ENCODE results near the gene ATRNL1.

Gene ATRNL1

DNA sequence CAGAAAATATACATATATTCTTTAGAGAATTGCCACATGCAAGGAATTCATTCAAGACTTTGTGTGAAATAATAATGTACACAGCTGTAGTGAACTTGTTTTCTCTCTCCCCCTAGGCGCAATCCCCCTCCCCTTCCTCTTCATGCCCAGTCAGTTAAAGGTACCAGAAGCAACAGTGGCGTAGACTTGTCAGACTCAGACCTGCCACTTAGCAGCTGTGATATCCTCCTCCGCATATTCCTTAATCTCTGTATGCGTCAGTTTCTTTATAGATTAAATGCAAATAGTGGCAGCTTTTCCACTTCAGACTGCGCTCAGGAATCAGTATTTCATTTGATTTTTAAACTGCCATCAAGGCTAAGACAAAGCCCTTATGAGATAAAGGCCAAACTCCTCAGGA is 815.9 kb downstream of the ATRNL1 start:
- no peak for DNase-seq (ENCODE audit: low spot score)

DNA sequence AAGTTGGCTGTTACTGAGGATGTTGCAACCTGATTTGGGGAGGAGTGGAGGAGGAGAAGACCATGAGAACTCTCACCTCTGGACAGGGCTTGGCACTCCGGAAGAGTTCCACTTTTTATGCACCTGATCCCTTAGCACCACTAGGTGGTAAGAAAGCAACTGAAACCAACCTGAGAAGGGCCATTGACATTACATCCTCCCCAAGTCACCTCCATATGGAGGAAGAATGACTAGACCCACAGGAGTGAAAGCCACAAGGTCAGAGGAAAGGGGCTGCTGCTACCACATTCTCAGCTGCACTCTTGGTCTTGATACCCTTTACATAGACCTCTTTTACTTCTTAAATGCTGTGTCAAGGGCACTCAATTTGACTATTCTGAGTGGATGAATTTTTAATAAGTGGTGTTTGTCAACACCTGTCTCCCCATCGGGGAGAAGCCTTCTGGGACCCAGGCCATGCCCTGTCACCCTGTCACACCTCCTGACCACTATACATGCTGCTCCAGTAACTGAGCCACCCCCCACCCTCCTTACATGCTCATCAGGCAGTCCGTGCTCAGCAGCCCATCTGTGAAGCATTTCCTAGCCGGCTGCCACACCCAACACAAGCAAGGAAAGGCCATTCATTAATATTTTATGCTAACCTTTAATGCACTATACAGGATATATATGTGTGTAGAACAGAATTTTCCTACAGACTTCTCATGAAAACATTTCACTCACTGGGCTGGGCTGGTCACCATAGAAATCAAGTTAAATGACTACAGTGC is 817.0 kb downstream of the ATRNL1 start:
- no peak for DNase-seq (ENCODE audit: low spot score)

DNA sequence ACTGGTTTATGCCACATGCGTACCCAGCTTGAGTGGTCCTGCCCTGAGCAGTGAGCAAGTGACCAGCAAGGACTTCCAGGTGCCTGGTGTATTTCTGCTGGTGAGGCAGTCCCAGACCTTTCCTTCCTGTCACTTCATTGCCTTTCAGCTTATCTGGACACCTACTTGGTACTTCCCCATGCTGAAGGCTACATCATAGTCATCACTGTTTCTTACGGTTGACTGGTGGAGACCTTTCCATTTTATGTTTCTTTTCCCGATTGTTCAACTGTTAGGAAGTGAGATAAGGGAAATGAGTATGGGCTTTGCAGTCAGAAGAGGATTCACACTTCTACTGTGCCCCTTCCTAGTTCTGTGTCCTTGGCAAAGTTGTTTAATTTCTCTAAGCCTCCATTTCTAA is 821.3 kb downstream of the ATRNL1 start:
- DNase-seq (ENCODE audit: low spot score) = no peak

DNA sequence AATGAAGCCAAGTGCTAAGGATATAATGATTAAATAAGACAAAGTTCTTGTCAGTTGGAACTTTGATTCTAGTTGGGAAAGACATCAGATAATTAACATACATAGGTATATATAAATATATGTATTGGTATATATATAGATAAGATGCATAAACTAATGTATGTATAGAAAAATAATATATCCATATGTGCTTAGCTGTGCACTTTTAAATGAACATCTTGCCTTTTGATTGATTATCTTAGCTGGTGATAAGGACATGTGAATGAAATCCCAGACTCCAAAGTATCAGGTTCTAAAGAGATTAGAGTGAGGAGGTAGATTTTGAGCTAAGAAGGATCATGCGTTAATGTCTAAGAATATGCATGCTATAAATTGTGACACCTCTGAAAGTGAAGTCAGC is 822.3 kb downstream of the ATRNL1 start:
- DNase-seq (ENCODE audit: low spot score) = no peak

DNA sequence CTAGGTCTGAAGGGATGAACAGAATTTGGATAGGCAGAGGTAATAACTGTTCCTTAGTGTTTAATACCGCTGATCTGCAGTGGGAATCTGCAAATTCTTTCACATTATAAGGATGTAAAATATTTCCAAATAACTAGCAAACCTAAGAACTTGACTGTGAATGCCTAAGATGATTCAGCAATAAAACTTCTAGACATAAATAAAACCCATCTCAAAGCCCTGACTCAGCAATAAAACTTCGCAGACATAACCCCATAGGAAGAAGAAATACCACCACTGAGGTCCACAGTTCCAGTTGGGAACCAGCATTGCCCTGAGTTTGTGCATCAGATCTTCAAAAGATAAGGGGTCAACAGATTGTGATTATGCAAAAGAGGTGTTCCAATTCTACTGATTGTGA is 825.6 kb downstream of the ATRNL1 start:
- peak; percentile 22 for DNase-seq (ENCODE audit: low spot score)

DNA sequence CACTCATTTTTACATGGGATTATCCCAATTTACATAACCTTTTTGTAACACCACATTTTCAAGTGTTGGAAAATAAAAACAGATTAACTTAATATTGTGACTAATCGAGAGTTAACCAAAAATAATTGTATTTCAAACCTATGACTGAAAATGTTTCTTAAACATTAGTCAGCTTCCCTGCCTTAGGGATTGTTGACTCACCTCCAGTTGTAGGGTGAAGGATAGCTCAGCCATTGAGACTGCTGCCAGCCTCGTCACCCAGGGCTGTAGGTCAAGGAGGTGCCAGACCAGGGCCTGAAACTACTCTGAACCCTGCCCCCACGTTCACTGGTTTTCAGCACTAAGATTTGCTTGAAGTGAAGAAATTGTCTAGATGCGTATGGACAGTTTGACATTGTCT is 828.6 kb downstream of the ATRNL1 start:
- DNase-seq (ENCODE audit: low spot score) = no peak

DNA sequence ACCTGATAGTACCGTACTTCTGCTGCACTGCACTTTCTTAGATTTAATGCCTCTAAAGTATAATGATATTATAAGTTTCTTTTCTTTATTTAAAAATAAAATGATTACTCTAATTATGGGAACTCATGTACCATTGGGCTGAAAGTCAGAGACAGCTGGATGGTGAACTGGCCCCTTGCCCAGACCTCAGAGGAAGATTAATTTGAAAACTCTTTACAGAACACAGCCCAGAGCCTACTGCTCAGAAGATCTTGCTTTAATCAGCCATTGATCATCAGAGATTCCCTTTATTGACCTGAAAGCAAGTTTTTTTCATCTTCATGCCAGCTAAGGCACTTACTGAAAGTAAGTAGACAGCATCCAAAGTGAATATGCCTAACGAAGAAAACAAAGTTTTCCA is 838.1 kb downstream of the ATRNL1 start:
- no peak for DNase-seq (ENCODE audit: low spot score)

DNA sequence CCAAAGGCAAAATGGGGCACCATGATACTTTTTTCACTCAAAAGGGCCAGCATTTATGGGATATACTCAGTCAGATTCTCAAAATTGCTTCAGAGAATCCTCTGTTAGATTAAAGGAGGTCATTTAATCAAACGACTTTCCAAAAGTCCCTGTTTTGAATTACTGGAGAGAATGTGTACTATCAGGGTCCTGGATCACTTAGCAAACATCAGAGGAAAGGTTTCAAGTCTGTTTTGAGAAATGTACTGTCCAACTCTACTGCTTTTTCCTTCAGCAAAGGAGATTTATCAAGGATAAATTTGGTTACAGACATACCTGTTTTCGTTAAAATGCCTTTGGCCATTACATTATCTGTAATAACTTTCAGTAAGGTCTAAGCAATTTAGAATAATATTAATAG is 838.9 kb downstream of the ATRNL1 start:
- no peak for DNase-seq (ENCODE audit: low spot score)

DNA sequence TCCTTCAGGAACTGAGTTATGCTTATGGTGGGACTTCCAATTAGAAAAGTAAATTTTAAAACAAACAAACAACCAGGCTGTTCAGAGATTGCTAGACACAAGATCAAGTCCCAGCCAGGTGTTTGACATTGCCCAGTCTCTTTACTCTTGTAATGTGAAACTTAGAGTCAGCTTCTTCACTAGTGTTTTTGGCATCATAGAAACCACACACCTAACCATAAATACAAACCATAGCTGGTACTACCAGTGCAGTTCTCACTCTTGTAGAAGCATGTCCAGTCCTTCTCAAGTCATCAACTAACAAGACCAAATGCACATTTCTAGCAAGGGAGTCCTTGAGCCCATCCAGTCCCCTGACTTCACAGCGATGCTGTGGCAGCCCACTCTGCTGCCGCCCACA is 839.9 kb downstream of the ATRNL1 start:
- DNase-seq (ENCODE audit: low spot score) = no peak

DNA sequence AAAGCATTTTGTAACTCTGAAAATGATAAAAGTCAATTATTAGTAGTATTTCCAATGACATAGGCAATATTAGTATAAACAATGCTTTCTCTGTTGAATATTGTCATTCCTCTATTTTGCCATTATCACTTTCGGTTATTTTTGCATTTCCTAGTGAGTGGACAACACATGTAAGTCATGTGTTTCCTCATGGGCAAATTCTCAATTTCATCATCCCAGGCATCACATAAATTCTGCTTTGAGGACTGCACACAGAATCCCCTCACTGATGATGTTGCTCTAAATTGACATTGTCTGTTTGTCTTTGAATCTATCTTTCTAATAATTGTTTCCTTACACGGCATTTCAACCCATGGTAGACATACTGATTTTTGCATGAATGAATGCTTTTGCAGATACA is 842.6 kb downstream of the ATRNL1 start:
- no peak for DNase-seq (ENCODE audit: low spot score)

DNA sequence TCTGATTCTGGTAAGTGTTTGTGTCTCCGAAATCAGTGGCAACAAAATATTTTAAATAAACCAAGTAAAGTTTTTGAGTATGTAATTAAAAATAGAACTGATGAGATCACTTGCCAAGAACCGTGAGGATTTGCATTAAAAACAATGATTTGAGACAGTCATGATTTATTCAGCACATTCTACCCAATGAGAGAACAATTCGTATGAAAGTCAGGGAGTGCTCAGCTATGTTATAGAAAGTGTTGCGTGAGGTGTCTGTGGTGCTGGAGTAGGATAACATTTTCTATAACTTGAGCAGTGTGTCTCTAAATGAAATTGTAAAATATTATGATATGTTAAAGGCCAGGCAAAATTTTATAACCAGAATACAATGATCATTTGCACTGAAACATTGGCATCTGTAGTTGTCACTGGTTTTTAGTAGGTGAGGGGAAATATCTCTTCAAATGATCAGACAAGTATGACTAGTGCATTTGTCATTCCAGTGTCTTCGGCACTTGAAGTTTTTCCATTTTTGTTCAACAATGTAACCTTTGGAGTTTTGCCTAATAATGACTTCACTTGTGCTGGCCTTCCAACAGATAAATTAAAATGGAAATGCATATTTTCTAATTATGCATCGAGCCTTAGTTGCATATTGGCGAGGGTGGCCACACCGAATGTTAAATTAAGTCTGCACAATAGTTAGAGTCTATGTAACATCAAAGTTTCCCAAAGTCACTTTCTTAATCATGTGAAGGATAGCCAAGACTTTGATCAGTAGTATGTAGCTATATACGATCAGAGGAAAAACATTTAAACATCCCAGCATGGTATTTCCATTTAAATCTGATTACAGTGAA is 844.0 kb downstream of the ATRNL1 start:
- peak; percentile 54 for DNase-seq (ENCODE audit: low spot score)

DNA sequence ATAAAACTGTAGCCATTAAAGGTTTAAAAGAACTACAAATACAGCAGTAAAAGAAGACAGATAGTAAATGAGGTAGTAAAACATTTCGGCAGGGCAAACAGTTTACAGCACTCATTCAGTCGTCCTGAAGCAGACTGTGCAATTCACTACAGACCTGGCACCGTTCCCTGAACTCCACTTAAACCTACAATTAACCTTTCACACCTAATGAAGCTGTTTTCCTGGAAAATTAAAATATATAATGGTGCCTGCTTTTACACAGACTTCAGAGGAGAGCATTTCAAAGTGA is 844.5 kb downstream of the ATRNL1 start:
- no peak for DNase-seq (ENCODE audit: low spot score)

DNA sequence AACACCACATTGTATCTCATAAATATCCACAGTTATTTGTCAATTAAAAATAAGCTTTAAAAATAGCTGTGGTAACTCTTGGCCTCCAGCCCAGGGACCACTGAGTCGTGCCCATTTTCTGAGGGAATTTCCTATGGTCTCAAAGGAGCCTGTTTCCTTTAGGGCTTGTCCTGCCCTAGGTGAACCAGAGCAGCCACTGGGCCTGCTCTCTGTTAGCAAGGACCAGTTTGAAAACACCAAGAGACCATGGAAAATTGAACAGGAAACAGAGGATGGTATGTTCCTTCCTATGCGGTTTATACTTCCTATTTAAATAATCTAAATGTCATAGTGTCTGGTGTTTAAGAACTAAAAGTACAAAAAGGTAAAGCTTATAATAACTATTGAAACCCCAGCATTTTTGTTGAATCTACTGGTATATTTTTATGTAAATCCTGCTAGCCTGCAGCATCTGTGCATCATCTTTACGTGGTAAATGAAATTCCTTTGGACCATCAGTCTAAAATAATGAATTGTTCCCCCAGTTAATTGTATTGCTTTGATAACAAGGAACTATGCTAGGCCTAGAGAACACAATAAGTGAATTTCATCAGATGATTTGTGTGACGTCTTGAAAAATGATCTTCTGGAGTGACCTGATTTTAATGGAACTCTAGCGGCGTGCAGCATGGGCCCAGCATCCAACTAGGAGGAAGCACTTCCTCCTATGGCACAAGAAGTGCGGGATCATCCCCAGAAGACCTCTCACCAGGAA is 846.1 kb downstream of the ATRNL1 start:
- no peak for DNase-seq (ENCODE audit: low spot score)

DNA sequence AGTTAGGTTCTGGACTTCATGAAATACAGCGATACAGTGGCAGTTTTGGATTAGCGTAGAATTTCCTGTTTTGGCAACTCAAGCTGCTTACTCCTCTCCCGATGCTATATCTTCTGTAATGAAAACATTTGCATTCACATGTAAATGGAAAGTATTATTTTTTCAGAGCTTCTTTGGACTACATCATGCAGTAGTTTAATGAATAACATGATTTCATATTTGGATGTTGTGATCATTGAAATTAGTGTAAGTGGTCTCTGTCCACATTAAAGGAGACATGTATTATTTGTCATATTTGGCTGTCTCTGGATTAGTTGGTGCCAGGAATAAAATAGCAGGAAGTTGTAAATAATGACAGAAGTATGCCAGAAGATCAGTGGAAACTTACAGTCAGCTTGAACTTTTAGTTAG is 848.2 kb downstream of the ATRNL1 start:
- no peak for DNase-seq (ENCODE audit: low spot score)

DNA sequence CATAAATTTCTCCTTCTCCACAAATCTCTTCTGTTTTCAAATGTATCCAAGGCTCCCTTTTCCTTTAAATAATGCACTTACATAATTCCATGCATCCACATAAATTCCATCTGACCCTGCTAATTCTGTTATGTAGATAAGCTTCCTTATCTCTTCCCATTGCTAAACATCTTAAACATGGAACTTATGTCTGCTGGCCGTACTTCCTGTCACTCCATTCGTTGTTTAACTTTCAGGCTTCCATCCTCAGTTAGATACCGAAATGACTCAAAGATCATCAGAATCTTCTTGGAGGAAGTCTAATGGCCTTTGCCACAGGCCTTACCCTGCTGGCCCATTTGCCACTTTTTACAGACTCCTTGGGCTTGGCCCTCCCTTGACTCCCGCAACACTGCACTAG is 848.9 kb downstream of the ATRNL1 start:
- DNase-seq (ENCODE audit: low spot score) = no peak

DNA sequence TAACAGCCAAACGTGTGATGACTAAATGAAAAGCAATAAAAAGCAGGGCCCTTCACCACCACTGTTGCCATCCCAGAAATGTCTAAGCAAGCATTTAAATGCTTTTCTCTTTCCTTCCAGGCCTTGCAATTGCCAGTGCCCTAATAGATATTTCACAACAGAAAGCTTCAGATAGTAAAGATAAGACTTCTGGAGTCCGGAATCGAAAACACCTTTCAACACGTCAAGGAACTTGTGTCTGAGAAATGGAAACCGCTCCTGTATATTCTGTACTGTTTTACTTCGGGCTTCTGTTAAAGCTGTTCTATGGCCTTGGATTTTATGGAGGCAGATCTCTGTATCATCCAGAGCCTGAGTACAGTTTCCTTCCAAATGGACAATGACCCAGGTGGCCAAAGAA is 851.4 kb downstream of the ATRNL1 start:
- no peak for DNase-seq (ENCODE audit: low spot score)

DNA sequence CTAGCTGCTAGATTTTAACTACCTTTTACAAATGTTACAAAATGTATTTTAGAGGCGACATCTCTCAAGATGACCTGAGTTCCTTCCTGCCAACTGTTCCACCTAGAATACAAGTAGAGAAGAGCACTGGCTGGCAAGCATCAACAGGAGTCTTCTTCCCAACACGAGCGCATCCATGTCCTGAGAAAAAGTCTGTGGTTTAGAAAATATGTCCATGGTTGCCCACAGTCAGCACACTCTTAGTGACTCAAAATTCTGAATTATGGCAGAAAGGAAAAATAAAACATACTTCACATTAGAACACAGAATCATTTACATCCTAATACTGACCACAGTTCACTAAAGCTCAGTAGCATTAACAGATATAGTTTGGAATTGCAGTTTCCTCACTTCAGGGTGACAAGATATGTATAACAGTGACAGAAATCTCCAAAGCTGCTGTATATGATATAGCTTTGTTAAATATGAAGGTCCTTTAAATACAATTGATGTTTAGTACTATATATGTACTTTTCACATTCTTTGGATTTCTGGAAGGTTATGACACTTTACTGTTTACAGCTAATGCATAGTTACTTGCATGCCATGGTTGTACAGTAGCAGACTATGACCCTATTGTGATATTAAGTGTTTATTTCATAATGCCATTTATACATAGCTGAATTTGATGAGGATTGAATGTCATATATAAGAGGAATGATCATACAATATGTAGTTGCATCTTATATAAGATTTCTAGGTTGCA is 852.7 kb downstream of the ATRNL1 start:
- DNase-seq (ENCODE audit: low spot score) = peak; percentile 25

DNA sequence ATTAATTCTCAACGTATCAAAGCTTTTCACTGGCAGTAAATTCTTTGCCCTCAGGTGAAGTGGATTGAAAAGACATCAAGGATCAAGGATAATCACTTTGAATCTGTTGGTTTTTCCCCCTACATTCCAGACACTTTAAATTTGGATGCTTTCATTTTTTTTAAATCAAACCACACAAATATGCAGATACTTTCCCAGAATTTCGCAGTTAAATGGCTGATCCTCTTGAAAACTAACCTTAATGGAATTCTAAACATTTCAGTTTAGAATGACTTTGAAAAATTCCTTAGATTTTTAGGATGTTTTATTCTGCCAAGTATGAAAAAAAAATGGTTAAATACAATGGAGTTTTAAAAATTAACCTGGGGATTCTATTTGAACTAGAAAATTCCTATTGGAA is 853.9 kb downstream of the ATRNL1 start:
- peak; percentile 56 for DNase-seq (ENCODE audit: low spot score)

DNA sequence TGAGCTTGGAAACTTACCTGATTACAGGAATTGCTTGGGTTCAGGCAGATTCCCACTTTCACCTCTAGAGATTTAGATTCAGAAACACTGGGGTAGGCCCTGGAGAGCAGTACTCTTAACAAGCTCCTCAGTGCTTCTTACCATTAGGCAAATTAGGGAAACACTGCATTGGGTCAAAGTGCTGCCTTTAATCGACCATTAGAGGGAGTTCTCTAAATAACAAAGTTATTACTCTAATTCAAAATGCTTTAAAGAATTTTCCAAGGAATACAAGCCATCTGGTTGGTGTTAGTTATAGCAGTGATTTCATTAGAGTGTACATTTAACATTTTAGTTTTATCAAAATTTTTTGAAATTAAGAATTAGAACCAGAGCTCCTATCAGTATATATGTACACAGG is 855.3 kb downstream of the ATRNL1 start:
- DNase-seq (ENCODE audit: low spot score) = peak; percentile 42

DNA sequence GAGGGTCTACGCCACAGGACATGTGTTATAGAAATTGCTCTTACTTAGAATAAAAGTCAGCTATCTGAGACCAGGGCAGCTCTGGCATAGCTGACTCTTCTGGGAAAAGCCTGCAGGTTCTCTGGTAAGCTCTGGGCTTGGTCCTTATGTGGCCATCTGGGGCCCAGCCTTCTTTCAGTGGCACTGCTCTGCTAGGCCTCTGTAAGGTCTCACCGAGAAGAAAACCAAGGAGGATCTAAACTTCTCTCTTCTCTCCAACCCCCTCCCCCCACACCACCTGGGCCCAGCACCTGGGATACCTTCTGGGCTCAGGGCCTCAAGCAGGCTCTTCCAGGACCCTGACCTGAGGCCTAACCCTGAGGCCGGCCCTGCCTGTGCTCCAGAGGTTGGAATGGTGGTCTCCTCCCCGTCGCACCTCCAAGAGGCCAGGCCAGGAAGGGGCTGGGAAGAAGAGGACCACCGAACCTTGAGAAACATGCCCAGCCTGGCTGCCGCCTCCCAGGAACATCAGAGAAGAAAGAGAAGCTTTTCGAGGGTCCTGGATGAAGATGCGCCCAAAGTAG is 856.2 kb downstream of the ATRNL1 start:
- DNase-seq (ENCODE audit: low spot score) = no peak

DNA sequence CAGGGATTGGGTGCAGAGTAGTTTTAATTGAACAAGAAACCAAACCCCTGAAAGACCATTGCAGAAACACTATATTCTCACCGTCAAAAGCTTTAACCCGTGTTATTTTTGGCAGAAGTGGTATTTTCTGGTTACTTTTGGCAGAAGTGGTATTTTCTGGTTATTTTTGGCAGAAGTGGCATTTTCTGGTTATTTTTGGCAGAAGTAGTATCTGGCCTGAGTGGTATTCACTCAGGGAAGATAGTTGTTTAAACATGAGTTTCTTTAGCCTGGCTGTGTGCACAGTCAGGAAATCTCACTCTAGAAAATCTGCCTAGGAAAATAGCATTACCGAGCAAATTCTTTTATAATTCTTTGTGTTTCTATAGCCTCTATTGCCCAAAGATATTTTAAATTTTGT is 857.2 kb downstream of the ATRNL1 start:
- DNase-seq (ENCODE audit: low spot score) = peak; percentile 42

DNA sequence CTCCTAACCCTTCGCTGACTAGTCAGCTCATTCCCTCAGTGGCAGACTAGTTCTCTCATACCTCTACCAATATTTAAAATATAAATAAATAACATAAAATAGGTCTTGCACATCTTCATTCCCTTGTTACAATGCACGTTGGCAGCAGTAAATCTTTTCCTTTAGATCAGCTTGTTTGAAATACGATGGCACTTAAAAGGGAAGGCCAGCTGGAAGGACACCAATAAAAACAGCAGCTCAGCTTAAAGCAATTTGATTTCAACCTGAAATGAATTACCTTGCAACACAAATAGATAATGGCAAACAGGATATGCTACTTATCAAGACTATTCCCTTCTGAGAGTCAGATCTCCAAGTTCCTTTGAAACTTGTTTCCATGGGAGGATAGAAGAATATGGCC is 858.1 kb downstream of the ATRNL1 start:
- no peak for DNase-seq (ENCODE audit: low spot score)
